Endothelial cell (in vitro differentiated cells): Measurements from ENCODE around the gene HSBP1L1. TPM values are rescaled to one million over a fixed set of nuclear protein-coding genes. Genes with fewer than 3 reads are reported as not detected.
A peak's percentile ranks its signal among the peaks of the same experiment; 100 is the strongest.

ENCODE experiments used
- DNase-seq: peaks from one replicate; pipeline ENCODE4 v3.0.0; 2021; ENCODE audit warnings: low spot score
- H3K27ac Mint-ChIP-seq: one replicate; pipeline ENCODE4 v1.8.0; 2021; ENCODE audit warnings: mixed read lengths, inconsistent platforms; ENCODE audit not compliant: unreplicated experiment
- H3K27me3 Mint-ChIP-seq: one replicate; pipeline ENCODE4 v1.8.0; 2021; ENCODE audit warnings: mild to moderate bottlenecking, moderate library complexity, mixed read lengths, inconsistent platforms; ENCODE audit not compliant: unreplicated experiment
- H3K36me3 Mint-ChIP-seq: one replicate; pipeline ENCODE4 v1.8.0; 2021; ENCODE audit warnings: mild to moderate bottlenecking, low read depth, mixed read lengths, inconsistent platforms; ENCODE audit not compliant: unreplicated experiment
- H3K4me1 Mint-ChIP-seq: one replicate; pipeline ENCODE4 v1.8.0; 2021; ENCODE audit warnings: mild to moderate bottlenecking, mixed read lengths, inconsistent platforms; ENCODE audit not compliant: unreplicated experiment
- H3K4me3 Mint-ChIP-seq: one replicate; pipeline ENCODE4 v1.8.0; 2021; ENCODE audit warnings: mild to moderate bottlenecking, mixed read lengths, inconsistent platforms; ENCODE audit not compliant: unreplicated experiment
- H3K9me3 Mint-ChIP-seq: one replicate; pipeline ENCODE4 v1.8.0; 2021; ENCODE audit warnings: mixed read lengths, inconsistent platforms; ENCODE audit not compliant: unreplicated experiment
- CTCF ChIP-seq: fragments of 200-600 bp; sonication (generic); IDR thresholded peaks from one replicate; pipeline ENCODE4 v1.5.0; 2021; ENCODE audit warnings: antibody characterized with exemption; ENCODE audit not compliant: unreplicated experiment
- total RNA-seq: library from RNA; stranded (reverse); fragmentation: NEBNext Ultra II Directional; extraction: Animal tissue kit (Norgen Biotek cat#: 25700); gene quantifications from one replicate; pipeline ENCODE4 v1.2.1, GENCODE V29; 2021; ENCODE audit not compliant: unreplicated experiment

The HSBP1L1 gene
- total RNA-seq, 1 donor from 2014 or later: 0.87 TPM

- Mint-ChIP-seq H3K27me3 (peaks cover 3% of the 10 kb centered on the region), H3K4me1 (peaks cover 2% of the 10 kb centered on the region), H3K4me3 (no peak overlapping the region), H3K9me3 (no peaks in the 10 kb centered on the region), H3K36me3 (peaks cover 42% of the 10 kb centered on the region), H3K27ac (no peak overlapping the region)
- no peak for DNase-seq
- no peak for TF ChIP-seq CTCF
Measured at GRCh38 chr18:79938196-79938595, 26.2 kb upstream of the HSBP1L1 start.

GRCh38 chr18:79939096-79939495 is 25.3 kb upstream of the HSBP1L1 start:
- Mint-ChIP-seq H3K27me3 (peaks cover 3% of the 10 kb centered on the region), H3K9me3 (no peaks in the 10 kb centered on the region), H3K4me1 (peaks cover 2% of the 10 kb centered on the region), H3K27ac (no peak overlapping the region), H3K36me3 (peaks cover 38% of the 10 kb centered on the region), H3K4me3 (no peak overlapping the region)
- DNase-seq: no peak
- TF ChIP-seq CTCF: no peak

GRCh38 chr18:79940126-79940813 is 24.2 kb upstream of the HSBP1L1 start:
- no peak overlapping the region for H3K4me3 Mint-ChIP-seq
- no peaks in the 10 kb centered on the region for H3K9me3 Mint-ChIP-seq
- DNase-seq: no peak
- H3K36me3 Mint-ChIP-seq: peaks cover 34% of the 10 kb centered on the region
- H3K27ac Mint-ChIP-seq: no peak overlapping the region
- H3K4me1 Mint-ChIP-seq: peaks cover 6% of the 10 kb centered on the region
- H3K27me3 Mint-ChIP-seq: peaks cover 5% of the 10 kb centered on the region
- TF ChIP-seq CTCF: no peak

DNA sequence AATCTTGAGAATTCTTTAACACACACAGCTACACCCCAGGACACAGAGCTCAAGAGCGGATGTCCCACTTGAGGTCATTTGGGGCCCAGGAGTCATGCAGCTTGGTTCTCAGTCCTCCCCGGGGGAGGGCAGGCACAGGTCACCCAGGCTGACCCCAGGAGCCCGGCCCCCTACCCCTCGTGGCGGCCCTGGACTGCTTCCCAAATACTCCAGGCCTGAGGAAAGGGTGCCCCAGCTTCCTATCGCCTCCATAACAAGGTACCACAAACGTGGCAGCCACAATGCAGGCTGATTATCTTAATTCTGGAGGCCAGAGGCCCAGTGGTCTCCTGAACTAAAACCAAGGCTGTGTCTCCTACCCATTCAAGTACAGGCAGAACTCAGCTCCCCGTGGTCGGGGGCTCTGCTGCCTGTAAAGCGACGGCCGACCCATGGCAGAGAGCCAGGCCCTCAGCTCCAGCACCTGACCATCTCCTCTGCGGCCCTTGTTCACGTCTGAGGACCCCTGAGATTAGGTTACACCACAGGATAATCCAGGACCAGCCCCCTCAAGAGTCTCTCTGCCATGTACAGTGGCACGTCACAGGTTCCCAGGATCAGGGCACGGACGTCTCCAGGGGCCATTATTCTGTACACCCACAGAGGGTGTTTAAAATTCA is 23.5 kb upstream of the HSBP1L1 start:
- Mint-ChIP-seq H3K4me3 (no peak overlapping the region), H3K27ac (no peak overlapping the region), H3K4me1 (peaks cover 6% of the 10 kb centered on the region), H3K27me3 (peaks cover 5% of the 10 kb centered on the region), H3K9me3 (no peaks in the 10 kb centered on the region), H3K36me3 (peaks cover 31% of the 10 kb centered on the region)
- DNase-seq: no peak
- no peak for TF ChIP-seq CTCF

DNA sequence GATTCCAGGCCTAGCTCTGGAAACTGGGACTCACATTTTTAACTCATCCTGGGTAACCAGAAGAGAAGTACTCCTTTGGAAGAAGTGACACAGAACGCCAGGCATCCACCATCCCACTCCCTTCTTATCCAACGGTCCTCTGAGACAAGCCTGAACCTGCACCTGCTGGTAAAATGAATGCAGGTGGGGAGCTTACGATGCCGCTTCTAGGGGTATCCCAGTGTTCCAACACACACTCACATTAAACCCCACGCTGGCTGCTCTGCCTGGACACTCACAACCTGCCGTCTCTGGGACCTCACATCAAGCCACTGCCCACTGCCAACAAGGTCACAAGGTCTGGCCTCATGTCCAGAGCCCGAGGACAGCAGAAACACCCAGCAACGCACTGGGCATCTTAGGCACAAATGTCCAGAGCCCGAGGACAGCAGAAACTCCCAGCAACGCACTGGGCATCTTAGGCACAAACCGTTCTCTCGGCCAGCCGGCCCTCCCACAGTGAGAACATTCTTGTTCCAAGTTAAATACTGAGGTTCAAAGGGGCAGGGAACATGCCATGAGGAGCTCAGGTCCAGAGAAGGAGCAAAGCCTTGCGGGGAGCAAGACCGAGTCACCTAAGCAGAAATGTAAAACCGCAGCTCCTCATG is 22.8 kb upstream of the HSBP1L1 start:
- no peaks in the 10 kb centered on the region for H3K9me3 Mint-ChIP-seq
- H3K4me1 Mint-ChIP-seq: peaks cover 4% of the 10 kb centered on the region
- no peak for TF ChIP-seq CTCF
- no peak overlapping the region for H3K27ac Mint-ChIP-seq
- H3K27me3 Mint-ChIP-seq: peaks cover 8% of the 10 kb centered on the region
- peak overlapping the region; percentile 0 for H3K4me3 Mint-ChIP-seq
- peaks cover 27% of the 10 kb centered on the region for H3K36me3 Mint-ChIP-seq
- no peak for DNase-seq
